Esophagus squamous epithelium (tissue), 5 donors: Measurements from ENCODE around the gene SEPHS2. TPM values are rescaled to one million over a fixed set of nuclear protein-coding genes. Genes with fewer than 3 reads are reported as not detected.
"Not testable (repeated sequence)": the region's sequence is repeated elsewhere in the genome, so short reads cannot be mapped to it uniquely, and the experiment has no call there.

Experiments used
- DNase-seq: peaks from one replicate; lab custom pipeline; 2025; lab: John Stamatoyannopoulos, UW
- H3K27ac ChIP-seq, 4 donors: fragments of 200-600 bp; sonication (generic); one replicate each; pipeline ENCODE4 v1.5.1; 2016 to 2019; ENCODE audit warnings: mild to moderate bottlenecking in 1 of 4
- H3K27me3 ChIP-seq, 4 donors: fragments of 200-600 bp; sonication (generic); 1 replicate in 3 of 4; 2 replicates in 1 of 4; pipeline versions ENCODE4 v1.5.1 to v1.6.0; 2017 to 2021; ENCODE audit warnings: antibody characterized with exemption in 1 of 4
- H3K36me3 ChIP-seq, 3 donors: fragments of 200-600 bp; sonication (generic); one replicate each; pipeline ENCODE4 v1.5.1; 2016 to 2019
- H3K4me1 ChIP-seq, 3 donors: fragments of 200-600 bp; sonication (generic); one replicate each; pipeline ENCODE4 v1.5.1; 2017 to 2019
- H3K4me3 ChIP-seq, 4 donors: fragments of 200-600 bp; sonication (generic); 1 replicate in 3 of 4; 2 replicates in 1 of 4; pipeline ENCODE4 v1.5.1; 2016 to 2019; ENCODE audit warnings: mild to moderate bottlenecking in 2 of 4, moderate library complexity in 1 of 4
- H3K9me3 ChIP-seq, 3 donors: fragments of 200-600 bp; sonication (generic); one replicate each; pipeline ENCODE4 v1.5.1; 2016 to 2019
- CTCF ChIP-seq, 6 experiments: fragments of 450-650 bp in 4 of 6; fragments of 200-600 bp in 2 of 6; sonication (generic) in 2 of 6; IDR thresholded peaks; one replicate each; pipeline ENCODE4 v1.5.1; 2016 to 2019; ENCODE audit warnings: antibody characterized with exemption in 6 of 6, mild to moderate bottlenecking in 4 of 6, moderate library complexity in 4 of 6
- POLR2A ChIP-seq, 4 donors: fragments of 450-650 bp; IDR thresholded peaks; one replicate each; pipeline ENCODE4 v1.6.1; 2017; ENCODE audit warnings: antibody characterized with exemption in 4 of 4, mild to moderate bottlenecking in 4 of 4, moderate library complexity in 3 of 4
- WGBS, 2 donors: methylation state at CpG; one replicate each; pipeline ENCODE4 v1.1.5; 2018; 5-methylcytosine and 5-hydroxymethylcytosine counted together
- intact Hi-C: fragments of 100-400 bp; cut with DNase I; formaldehyde crosslinking; loops from one replicate; pipeline ENCODE4 v1.15.0; 2022
- total RNA-seq, 4 donors: library from RNA; depleted of rRNA; stranded (reverse); fragments of >200 nt; gene quantifications; one replicate each; pipeline ENCODE4 v1.1.0, GENCODE V29; 2016
- donor health status: DM: yes; HTN: yes; CAD: no.

The SEPHS2 gene
- total RNA-seq, 4 donors from 2014 or later = 17.7 to 23.5 (median 19.7) TPM

- intact Hi-C loops = no loop called here
- H3K4me3 ChIP-seq = no peak overlapping the region
- peak in 2 of 6 experiments; percentile 9 to 33 for TF ChIP-seq CTCF (IDR thresholded peaks at IDR 0.05)
- no peak for TF ChIP-seq POLR2A (IDR thresholded peaks at IDR 0.05)
- H3K4me1 ChIP-seq = no peaks in the 10 kb centered on the region
- no peak for DNase-seq
- no peaks in the 10 kb centered on the region for H3K9me3 ChIP-seq
- no peaks in the 10 kb centered on the region for H3K36me3 ChIP-seq
- H3K27me3 ChIP-seq = peaks cover 0 to 4% (median 0%) of the 10 kb centered on the region in 4 donors
- no peak overlapping the region for H3K27ac ChIP-seq
- 87 to 90% methylated on average over 3 of the region's 3 CpGs for WGBS, 2 donors
Measured at GRCh38 chr16:30482366-30482765, 36.7 kb upstream of the SEPHS2 start.

GRCh38 chr16:30481381-30481780 lies 35.7 kb upstream of the SEPHS2 start:
- TF ChIP-seq CTCF (IDR thresholded peaks at IDR 0.05) = no peak
- TF ChIP-seq POLR2A (IDR thresholded peaks at IDR 0.05) = no peak
- Histone ChIP-seq H3K27me3 (peaks cover 0 to 4% (median 0%) of the 10 kb centered on the region in 4 donors), H3K9me3 (no peaks in the 10 kb centered on the region), H3K27ac (no peak overlapping the region), H3K36me3 (no peaks in the 10 kb centered on the region), H3K4me1 (no peaks in the 10 kb centered on the region), H3K4me3 (no peak overlapping the region)
- intact Hi-C loops = no loop called here
- DNase-seq = no peak
- 74 to 88% methylated on average over 5 of the region's 5 CpGs for WGBS, 2 donors

GRCh38 chr16:30478766-30479478 lies 33.2 kb upstream of the SEPHS2 start:
- no peak overlapping the region for H3K4me3 ChIP-seq
- TF ChIP-seq CTCF (IDR thresholded peaks at IDR 0.05) = no peak
- TF ChIP-seq POLR2A (IDR thresholded peaks at IDR 0.05) = no peak
- H3K4me1 ChIP-seq = no peaks in the 10 kb centered on the region
- no peaks in the 10 kb centered on the region for H3K36me3 ChIP-seq
- H3K27me3 ChIP-seq = peaks cover 0 to 23% (median 2%) of the 10 kb centered on the region in 4 donors
- H3K9me3 ChIP-seq = no peaks in the 10 kb centered on the region
- DNase-seq = no peak
- no peak overlapping the region for H3K27ac ChIP-seq
- intact Hi-C loops = no loop called here
- WGBS, 2 donors = 80 to 89% methylated on average over 8 to 10 of the region's 12 CpGs

GRCh38 chr16:30477773-30478172 lies 32.1 kb upstream of the SEPHS2 start:
- intact Hi-C loops, H3K9me3 ChIP-seq, DNase-seq, H3K4me3 ChIP-seq, H3K4me1 ChIP-seq, H3K27ac ChIP-seq, H3K36me3 ChIP-seq: not testable (repeated sequence)
- peaks cover 0 to 31% (median 4%) of the 10 kb centered on the region in 4 donors for H3K27me3 ChIP-seq
- WGBS, 2 donors = 85 to 89% methylated on average over 3 of the region's 3 CpGs

GRCh38 chr16:30476991-30477390 lies 31.3 kb upstream of the SEPHS2 start:
- Histone ChIP-seq H3K9me3 (no peaks in the 10 kb centered on the region), H3K27ac (no peak overlapping the region), H3K4me1 (no peaks in the 10 kb centered on the region), H3K27me3 (peaks cover 0 to 36% (median 4%) of the 10 kb centered on the region in 4 donors), H3K36me3 (no peaks in the 10 kb centered on the region), H3K4me3 (no peak overlapping the region)
- 63 to 65% methylated on average over 3 of the region's 3 CpGs for WGBS, 2 donors
- no peak for DNase-seq
- no peak for TF ChIP-seq CTCF (IDR thresholded peaks at IDR 0.05)
- TF ChIP-seq POLR2A (IDR thresholded peaks at IDR 0.05) = no peak
- intact Hi-C loops = no loop called here
